Breast epithelium (tissue), 4 donors: ENCODE data around the gene DAB2IP. TPM values are rescaled to one million over a fixed set of nuclear protein-coding genes. Genes with fewer than 3 reads are reported as not detected.

Source experiments
- DNase-seq, 2 donors: peaks; one replicate each; pipeline ENCODE4 v3.0.0-alpha.2; 2019; ENCODE audit warnings: low spot score in 2 of 2
- H3K27ac ChIP-seq, 2 donors: fragments of 200-600 bp; sonication (generic) in 1 of 2; one replicate each; pipeline ENCODE4 v1.5.1; 2016 to 2019; ENCODE audit warnings: mild to moderate bottlenecking in 1 of 2
- H3K27me3 ChIP-seq, 2 donors: fragments of 200-600 bp; sonication (generic) in 1 of 2; one replicate each; pipeline versions ENCODE4 v1.5.1 to v1.6.0; 2017 to 2019; ENCODE audit warnings: control low read depth in 1 of 2, mild to moderate bottlenecking in 1 of 2
- H3K36me3 ChIP-seq: fragments of 200-600 bp; one replicate; pipeline ENCODE4 v1.5.1; 2019
- H3K4me1 ChIP-seq, 2 donors: fragments of 200-600 bp; sonication (generic); one replicate each; pipeline ENCODE4 v1.5.1; 2016 to 2019; ENCODE audit warnings: control low read depth in 1 of 2
- H3K4me3 ChIP-seq, 3 donors: fragments of 200-600 bp; sonication (generic); 1 replicate in 2 of 3; 2 replicates in 1 of 3; pipeline ENCODE4 v1.5.1; 2016 to 2019; ENCODE audit warnings: mild to moderate bottlenecking in 3 of 3, moderate library complexity in 2 of 3
- H3K9me3 ChIP-seq, 2 donors: fragments of 200-600 bp; sonication (generic) in 1 of 2; one replicate each; pipeline ENCODE4 v1.5.1; 2016 to 2019; ENCODE audit warnings: control low read depth in 1 of 2
- CTCF ChIP-seq, 3 donors: fragments of 450-650 bp; IDR thresholded peaks; one replicate each; pipeline ENCODE4 v1.5.1; 2016 to 2017; ENCODE audit warnings: antibody characterized with exemption in 3 of 3, mild to moderate bottlenecking in 3 of 3, moderate library complexity in 3 of 3
- POLR2A ChIP-seq: fragments of 450-650 bp; IDR thresholded peaks from one replicate; pipeline ENCODE4 v1.6.1; 2016; ENCODE audit warnings: antibody characterized with exemption, mild to moderate bottlenecking, moderate library complexity
- POLR2AphosphoS5 ChIP-seq, 3 donors: sonication (generic); formaldehyde crosslinking; IDR thresholded peaks; one replicate each; pipeline ENCODE4 v1.6.1; 2017; ENCODE audit warnings: antibody characterized with exemption in 3 of 3
- intact Hi-C: fragments of 100-400 bp; cut with DNase I; formaldehyde crosslinking; loops from one replicate; pipeline ENCODE4 v1.15.1; 2023; ENCODE audit warnings: low total_unique reads
- total RNA-seq, 3 donors: library from RNA; depleted of rRNA; stranded (reverse); fragments of >200 nt; gene quantifications; one replicate each; pipeline ENCODE4 v1.1.0, GENCODE V29; 2016

DAB2IP gene
- total RNA-seq, 3 donors from 2014 or later, result 16.0 to 56.0 (median 55.8) TPM

GRCh38 chr9:121729769-121730562 is 78.5 kb downstream of the DAB2IP start:
- peaks cover 23 to 42% of the 10 kb centered on the region in 2 donors for H3K4me1 ChIP-seq
- DNase-seq, result no peak
- no peaks in the 10 kb centered on the region for H3K9me3 ChIP-seq
- H3K27me3 ChIP-seq, result no peaks in the 10 kb centered on the region
- no peak overlapping the region for H3K4me3 ChIP-seq
- TF ChIP-seq POLR2A, result no peak
- no peak for TF ChIP-seq POLR2AphosphoS5 (IDR thresholded peaks at IDR 0.05)
- TF ChIP-seq CTCF (IDR thresholded peaks at IDR 0.05), result no peak
- intact Hi-C loops, result no loop called here
- no peak overlapping the region for H3K27ac ChIP-seq
- H3K36me3 ChIP-seq, result no peaks in the 10 kb centered on the region

GRCh38 chr9:121731090-121731489 is 79.7 kb downstream of the DAB2IP start:
- H3K36me3 ChIP-seq, result no peaks in the 10 kb centered on the region
- H3K27me3 ChIP-seq, result no peaks in the 10 kb centered on the region
- no peak overlapping the region for H3K4me3 ChIP-seq
- no peaks in the 10 kb centered on the region for H3K9me3 ChIP-seq
- intact Hi-C loops, result no loop called here
- TF ChIP-seq CTCF (IDR thresholded peaks at IDR 0.05) (no peak), POLR2AphosphoS5 (IDR thresholded peaks at IDR 0.05) (no peak), POLR2A (no peak)
- DNase-seq, result no peak
- H3K4me1 ChIP-seq, result peaks cover 26 to 43% of the 10 kb centered on the region in 2 donors
- H3K27ac ChIP-seq, result no peak overlapping the region

GRCh38 chr9:121731919-121732318 is 80.5 kb downstream of the DAB2IP start:
- peaks cover 26 to 40% of the 10 kb centered on the region in 2 donors for H3K4me1 ChIP-seq
- DNase-seq, result no peak
- TF ChIP-seq POLR2A (no peak), CTCF (IDR thresholded peaks at IDR 0.05) (no peak), POLR2AphosphoS5 (IDR thresholded peaks at IDR 0.05) (no peak)
- peak overlapping the region; percentile 35 for H3K27ac ChIP-seq
- intact Hi-C loops, result no loop called here
- H3K27me3 ChIP-seq, result no peaks in the 10 kb centered on the region
- no peaks in the 10 kb centered on the region for H3K9me3 ChIP-seq
- no peak overlapping the region for H3K4me3 ChIP-seq
- no peaks in the 10 kb centered on the region for H3K36me3 ChIP-seq

GRCh38 chr9:121732389-121732788 is 81.0 kb downstream of the DAB2IP start:
- Histone ChIP-seq H3K4me1 (peaks cover 21 to 39% of the 10 kb centered on the region in 2 donors), H3K27me3 (no peaks in the 10 kb centered on the region), H3K4me3 (no peak overlapping the region), H3K36me3 (no peaks in the 10 kb centered on the region), H3K9me3 (no peaks in the 10 kb centered on the region), H3K27ac (peak overlapping the region; percentile 2 to 8)
- no peak for TF ChIP-seq POLR2AphosphoS5 (IDR thresholded peaks at IDR 0.05)
- no peak for TF ChIP-seq CTCF (IDR thresholded peaks at IDR 0.05)
- no peak for TF ChIP-seq POLR2A
- no peak for DNase-seq
- intact Hi-C loops, result no loop called here

GRCh38 chr9:121732886-121733285 is 81.5 kb downstream of the DAB2IP start:
- Histone ChIP-seq H3K27me3 (no peaks in the 10 kb centered on the region), H3K36me3 (no peaks in the 10 kb centered on the region), H3K4me1 (peaks cover 17 to 38% of the 10 kb centered on the region in 2 donors), H3K9me3 (no peaks in the 10 kb centered on the region), H3K27ac (peak overlapping the region; percentile 2 to 8), H3K4me3 (no peak overlapping the region)
- intact Hi-C loops, result no loop called here
- no peak for TF ChIP-seq POLR2A
- no peak for TF ChIP-seq POLR2AphosphoS5 (IDR thresholded peaks at IDR 0.05)
- TF ChIP-seq CTCF (IDR thresholded peaks at IDR 0.05), result no peak
- no peak for DNase-seq
